H1 (cell line): ENCODE results near the gene SNX13. TPM values are rescaled to one million over a fixed set of nuclear protein-coding genes. Genes with fewer than 3 reads are reported as not detected.

ENCODE experiments used
- CTCF ChIA-PET: fragments of 300-600 bp; sonication (Branson Sonifier 250); formaldehyde crosslinking; loops from one replicate; lab custom pipeline; 2021; ENCODE audit not compliant: partially characterized antibody; lab: Charles Lee
- POLR2A ChIA-PET: fragments of 300-600 bp; sonication (Branson Sonifier 250); formaldehyde crosslinking; loops from one replicate; lab custom pipeline; 2021; ENCODE audit warnings: inconsistent platforms; ENCODE audit not compliant: partially characterized antibody; lab: Charles Lee
- DNase-seq, 2 experiments: peaks; one replicate each; pipeline versions ENCODE4 v3.0.0 to v3.0.0-alpha.2; 2010 to 2022; ENCODE audit warnings: low spot score in 2 of 2, low read depth in 1 of 2, mixed read lengths in 1 of 2
- FAIRE-seq: peaks from 2 replicates; lab custom pipeline; 2011; peaks lifted over from hg19 to GRCh38; lab: Jason Lieb, UNC
- H2AFZ ChIP-seq: 2 replicates; pipeline ENCODE4 v1.8.1; 2012; ENCODE audit warnings: low read length, inconsistent platforms
- H2AK5ac ChIP-seq: 2 replicates; pipeline ENCODE4 v1.6.1; 2013; ENCODE audit warnings: low read depth, low read length
- H2BK120ac ChIP-seq: replicated peaks from 2 replicates; pipeline ENCODE3; 2013; ENCODE audit warnings: low read depth, low read length, inconsistent platforms
- H2BK12ac ChIP-seq: 2 replicates; pipeline ENCODE4 v1.6.1; 2013; ENCODE audit warnings: low read depth, low read length
- H2BK15ac ChIP-seq: 2 replicates; pipeline ENCODE4 v1.6.1; 2013; ENCODE audit warnings: low read length
- H2BK20ac ChIP-seq: 2 replicates; pipeline ENCODE4 v1.6.1; 2013; ENCODE audit warnings: low read length
- H2BK5ac ChIP-seq: 2 replicates; pipeline ENCODE4 v1.6.1; 2013; ENCODE audit warnings: low read depth, low read length
- H3K14ac ChIP-seq: 2 replicates; pipeline ENCODE4 v1.6.1; 2013; ENCODE audit warnings: inconsistent platforms; ENCODE audit not compliant: insufficient read length
- H3K18ac ChIP-seq: 2 replicates; pipeline ENCODE4 v1.6.1; 2013; ENCODE audit warnings: low read length; ENCODE audit errors: extremely low read depth
- H3K23ac ChIP-seq: 2 replicates; pipeline ENCODE4 v1.6.1; 2013; ENCODE audit warnings: inconsistent platforms; ENCODE audit not compliant: insufficient read length
- H3K23me2 ChIP-seq: 2 replicates; pipeline ENCODE4 v1.6.1; 2013; ENCODE audit warnings: low read depth, low read length
- H3K27ac ChIP-seq: 2 replicates; pipeline ENCODE4 v1.6.1; 2011; ENCODE audit warnings: low read depth, low read length, inconsistent platforms
- H3K27me3 ChIP-seq, 4 experiments: replicated peaks in 1 of 4; 1 replicate in 1 of 4; 2 replicates in 3 of 4; pipeline versions ENCODE4 v1.6.1 to v1.8.1; 2011 to 2013; ENCODE audit warnings: low read length in 3 of 4, mild to moderate bottlenecking in 3 of 4, inconsistent platforms in 2 of 4, mixed read lengths in 2 of 4, moderate library complexity in 1 of 4; ENCODE audit not compliant: control insufficient read depth in 3 of 4, insufficient read depth in 3 of 4; ENCODE audit errors: extremely low read depth in 1 of 4
- H3K36me3 ChIP-seq, 4 experiments: 2 replicates each; pipeline versions ENCODE4 v1.6.1 to v1.8.1; 2011 to 2013; ENCODE audit warnings: mild to moderate bottlenecking in 4 of 4, low read length in 3 of 4, moderate library complexity in 2 of 4, control low read depth in 1 of 4, inconsistent platforms in 1 of 4; ENCODE audit not compliant: insufficient read depth in 4 of 4, control insufficient read depth in 2 of 4
- H3K4ac ChIP-seq: replicated peaks from 2 replicates; pipeline ENCODE3; 2013; ENCODE audit warnings: low read length, low read depth, mixed read lengths, inconsistent platforms; ENCODE audit not compliant: insufficient read length
- H3K4me1 ChIP-seq, 4 experiments: replicated peaks in 1 of 4; 1 replicate in 1 of 4; 2 replicates in 3 of 4; pipeline versions ENCODE4 v1.6.1 to v1.8.1; 2011 to 2013; ENCODE audit warnings: low read length in 3 of 4, inconsistent platforms in 2 of 4, mixed read lengths in 1 of 4; ENCODE audit not compliant: insufficient read depth in 4 of 4, control insufficient read depth in 3 of 4
- H3K4me2 ChIP-seq, 2 experiments: 2 replicates each; pipeline versions ENCODE4 v1.6.1 to v1.8.1; 2011 to 2013; ENCODE audit warnings: low read depth in 2 of 2, low read length in 2 of 2, control low read depth in 1 of 2, inconsistent platforms in 1 of 2, mild to moderate bottlenecking in 1 of 2; ENCODE audit not compliant: insufficient read depth in 1 of 2
- H3K4me3 ChIP-seq, 4 experiments: fragments of 200-600, 300-600 bp in 1 of 4; sonication (generic), shearing (Covaris generic), sonication (Bioruptor Twin) in 1 of 4; 2 replicates each; pipeline versions ENCODE4 v1.5.1 to v1.8.1; 2011 to 2016; ENCODE audit warnings: low read length in 4 of 4, low read depth in 3 of 4, control low read depth in 2 of 4, inconsistent platforms in 2 of 4, mild to moderate bottlenecking in 2 of 4, mixed read lengths in 1 of 4, moderate library complexity in 1 of 4; ENCODE audit not compliant: insufficient read depth in 2 of 4; ENCODE audit errors: extremely low read depth in 1 of 4
- H3K56ac ChIP-seq: replicated peaks from 2 replicates; pipeline ENCODE3; 2013; ENCODE audit warnings: low read depth, mild to moderate bottlenecking, mixed read lengths, low read length, inconsistent platforms; ENCODE audit not compliant: insufficient read length
- H3K79me1 ChIP-seq: 2 replicates; pipeline ENCODE4 v1.6.1; 2013; ENCODE audit warnings: low read depth, low read length, control low read depth
- H3K79me2 ChIP-seq, 2 experiments: 2 replicates each; pipeline versions ENCODE4 v1.6.1 to v1.8.1; 2012 to 2013; ENCODE audit warnings: low read length in 2 of 2, mild to moderate bottlenecking in 2 of 2, inconsistent platforms in 1 of 2; ENCODE audit not compliant: insufficient read depth in 2 of 2, control insufficient read depth in 1 of 2
- H3K9ac ChIP-seq, 4 experiments: replicated peaks in 1 of 4; 1 replicate in 1 of 4; 2 replicates in 3 of 4; pipeline versions ENCODE4 v1.6.1 to v1.8.1; 2011 to 2013; ENCODE audit warnings: low read depth in 3 of 4, low read length in 3 of 4, control low read depth in 2 of 4, mild to moderate bottlenecking in 2 of 4, moderate library complexity in 2 of 4, inconsistent platforms in 1 of 4; ENCODE audit errors: extremely low read depth in 1 of 4
- H3K9me3 ChIP-seq, 2 experiments: 2 replicates each; pipeline versions ENCODE4 v1.6.1 to v1.8.1; 2012 to 2013; ENCODE audit warnings: mild to moderate bottlenecking in 2 of 2, moderate library complexity in 2 of 2, control low read depth in 1 of 2, inconsistent platforms in 1 of 2, low read depth in 1 of 2, low read length in 1 of 2, mixed read lengths in 1 of 2; ENCODE audit not compliant: insufficient read depth in 2 of 2
- H4K20me1 ChIP-seq, 2 experiments: replicated peaks in 1 of 2; 2 replicates each; pipeline versions ENCODE3 to v1.8.1; 2011 to 2013; ENCODE audit warnings: inconsistent platforms in 2 of 2, low read length in 2 of 2, mild to moderate bottlenecking in 1 of 2; ENCODE audit not compliant: insufficient read depth in 2 of 2, control insufficient read depth in 1 of 2
- H4K5ac ChIP-seq: 2 replicates; pipeline ENCODE4 v1.6.1; 2013; ENCODE audit warnings: low read length, low read depth, mixed read lengths, inconsistent platforms; ENCODE audit not compliant: insufficient read length
- H4K8ac ChIP-seq: 2 replicates; pipeline ENCODE4 v1.8.0; 2013; ENCODE audit warnings: mild to moderate bottlenecking, moderate library complexity, low read length, inconsistent platforms; ENCODE audit not compliant: insufficient read depth; ENCODE audit errors: extremely low read depth
- H4K91ac ChIP-seq: replicated peaks from 2 replicates; pipeline ENCODE3; 2013; ENCODE audit warnings: low read length, mixed read lengths, inconsistent platforms; ENCODE audit not compliant: insufficient read length
- FOSL1 ChIP-seq: IDR thresholded peaks from 2 replicates; pipeline ENCODE4 v1.6.1; 2011; ENCODE audit warnings: mild to moderate bottlenecking, low read depth, low read length, moderate library complexity; ENCODE audit not compliant: insufficient read depth
- PHF8 ChIP-seq: fragments of 200-600 bp; sonication (generic); conservative IDR thresholded peaks from 2 replicates; pipeline ENCODE4 v1.7.1; 2012; ENCODE audit warnings: low read depth, mild to moderate bottlenecking, inconsistent platforms, low read length, moderate library complexity
- POLR2A ChIP-seq, 2 experiments: IDR thresholded peaks; 1 replicate in 1 of 2; 2 replicates in 1 of 2; pipeline ENCODE4 v1.6.1; 2011; ENCODE audit warnings: low read depth in 2 of 2, low read length in 2 of 2, mild to moderate bottlenecking in 2 of 2; ENCODE audit errors: control extremely low read depth in 1 of 2
- RXRA ChIP-seq: IDR thresholded peaks from 2 replicates; pipeline ENCODE4 v1.6.1; 2011; ENCODE audit warnings: low read depth, mild to moderate bottlenecking, low read length, moderate library complexity; ENCODE audit not compliant: insufficient read depth
- SP2 ChIP-seq: IDR thresholded peaks from 2 replicates; pipeline ENCODE4 v1.6.1; 2012; ENCODE audit warnings: mild to moderate bottlenecking, low read length, inconsistent platforms
- WGBS, 2 experiments: shearing (Covaris generic) in 1 of 2; methylation state at CpG; one replicate each; pipeline versions ENCODE4 v1.1.6 to v1.1.7; 2013 to 2015; ENCODE audit warnings: low lambda C conversion rate in 2 of 2, mixed read lengths in 2 of 2, inconsistent platforms in 1 of 2, low coverage in 1 of 2, missing lambda C conversion rate in 1 of 2; ENCODE audit not compliant: insufficient replicate concordance in 2 of 2, insufficient coverage in 1 of 2, insufficient read length in 1 of 2; ENCODE audit errors: extremely low coverage in 1 of 2, missing lambda C conversion rate in 1 of 2; 5-methylcytosine and 5-hydroxymethylcytosine counted together
- polyA plus RNA-seq, 7 experiments: library from polyadenylated mRNA; depleted of rRNA in 3 of 7; stranded (reverse) in 5 of 7; unstranded in 2 of 7; fragments of >200 nt in 5 of 7; fragments of 200-250 nt in 2 of 7; gene quantifications; 1 replicate in 5 of 7; 2 replicates in 1 of 7; 4 replicates in 1 of 7; pipeline versions ENCODE4 v1.2.1 to v1.2.3, GENCODE V29; 2011 to 2013; ENCODE audit warnings: missing spikeins in 2 of 7, mixed read lengths in 2 of 7
- total RNA-seq: library from RNA; stranded (reverse); fragmentation: NEBNext Ultra II Directional; extraction: Animal tissue kit (Norgen Biotek cat#: 25700); gene quantifications from 2 replicates; pipeline ENCODE4 v1.2.1, GENCODE V29; 2021

Gene SNX13
- total and polyA plus RNA-seq, 2 of the 8 experiments (the other 6 are each of a cell fraction or from before 2014, with no cell fraction given), result 5.5 to 27.4 TPM

- FAIRE-seq, result no peak
- no peak overlapping the region for H3K4me2 ChIP-seq
Measured at GRCh38 chr7:17915168-17915567, 25.1 kb downstream of the SNX13 start.

More at GRCh38 chr7:17915168-17915567, 25.1 kb downstream of the SNX13 start:
- POLR2A ChIA-PET, result interaction anchor here (0.6 kb wide), 1 partner anchor 28 kb away, joined by 3 read pairs; no protein-coding TSS in a partner anchor
- no peak overlapping the region for H3K14ac ChIP-seq
- H4K20me1 ChIP-seq, result no peaks in the 10 kb centered on the region
- 72% methylated on average over 6 of the region's 6 CpGs; no CpG with 5 or more reads in 1 of the 2 experiments for WGBS, 2 experiments
- no peak overlapping the region for H3K4me3 ChIP-seq
- H2BK5ac ChIP-seq, result no peak overlapping the region
- no peak overlapping the region for H2BK120ac ChIP-seq
- no peak overlapping the region for H3K4ac ChIP-seq
- H3K18ac ChIP-seq, result no peak overlapping the region
- no peak overlapping the region for H2AFZ ChIP-seq
- CTCF ChIA-PET, result interaction anchor here (1.0 to 1.4 kb wide), 3 partner anchors 10 to 78 kb away, joined by 3 read pairs; no protein-coding TSS in a partner anchor
- no peak overlapping the region for H3K23ac ChIP-seq
- no peaks in the 10 kb centered on the region; a peak in 1 of 4 replicates for H3K9me3 ChIP-seq
- H2BK15ac ChIP-seq, result no peak overlapping the region
- no peak overlapping the region for H4K8ac ChIP-seq
- no peaks in the 10 kb centered on the region for H3K36me3 ChIP-seq
- H3K23me2 ChIP-seq, result no peaks in the 10 kb centered on the region
- no peak overlapping the region for H3K9ac ChIP-seq
- H2BK12ac ChIP-seq, result no peak overlapping the region
- no peaks in the 10 kb centered on the region for H3K79me1 ChIP-seq
- no peak overlapping the region for H4K5ac ChIP-seq
- peaks cover 0 to 100% of the 10 kb centered on the region in 2 experiments; a peak in 3 of 4 replicates for H3K79me2 ChIP-seq
- no peak overlapping the region for H4K91ac ChIP-seq
- H3K56ac ChIP-seq, result no peak overlapping the region
- TF ChIP-seq SP2 (no peak), PHF8 (no peak), RXRA (no peak), POLR2A (IDR thresholded peaks at IDR 0.05; ENCODE audit: control extremely low read depth in 1 of 2, low read depth in 2 of 2, low read length in 2 of 2) (no peak), FOSL1 (no peak)
- TF ChIP-seq, all 59 proteins: peak for 0
- H3K27ac ChIP-seq, result no peak overlapping the region
- H3K27me3 ChIP-seq, result no peaks in the 10 kb centered on the region
- DNase-seq, result no peak
- peaks cover 2 to 10% (median 5%) of the 10 kb centered on the region in 4 experiments; a peak in 2 of 7 replicates for H3K4me1 ChIP-seq
- no peak overlapping the region for H2BK20ac ChIP-seq
- no peak overlapping the region for H2AK5ac ChIP-seq
